NB4 (cell line): ENCODE measurements around the gene SH3D19.
A peak's percentile ranks its signal among the peaks of the same experiment; 100 is the strongest.
"Not testable (repeated sequence)": the region's sequence is repeated elsewhere in the genome, so short reads cannot be mapped to it uniquely, and the experiment has no call there.

ENCODE experiments used
- DNase-seq: peaks from one replicate; pipeline ENCODE4 v3.0.0; 2010; ENCODE audit warnings: low read depth
- H3K4me3 ChIP-seq: one replicate; pipeline ENCODE4 v1.5.1; 2011; ENCODE audit warnings: mild to moderate bottlenecking, low read depth, low read length, moderate library complexity
- MYC ChIP-seq: IDR thresholded peaks from 2 replicates; pipeline ENCODE4 v1.6.1; 2011; ENCODE audit warnings: low read depth, low read length
- POLR2A ChIP-seq: IDR thresholded peaks from 2 replicates; pipeline ENCODE4 v1.6.1; 2011; ENCODE audit warnings: mild to moderate bottlenecking; ENCODE audit not compliant: insufficient read length; ENCODE audit errors: extremely low read depth
- TF ChIP-seq, protein P1 (sequence below): IDR thresholded peaks from 2 replicates; pipeline ENCODE4 v1.6.1; 2011; ENCODE audit warnings: low read depth, low read length
- TF ChIP-seq, protein P2 (sequence below): IDR thresholded peaks from one replicate; pipeline ENCODE4 v1.5.1; 2012; ENCODE audit warnings: low read depth, low read length

SH3D19 gene

DNA sequence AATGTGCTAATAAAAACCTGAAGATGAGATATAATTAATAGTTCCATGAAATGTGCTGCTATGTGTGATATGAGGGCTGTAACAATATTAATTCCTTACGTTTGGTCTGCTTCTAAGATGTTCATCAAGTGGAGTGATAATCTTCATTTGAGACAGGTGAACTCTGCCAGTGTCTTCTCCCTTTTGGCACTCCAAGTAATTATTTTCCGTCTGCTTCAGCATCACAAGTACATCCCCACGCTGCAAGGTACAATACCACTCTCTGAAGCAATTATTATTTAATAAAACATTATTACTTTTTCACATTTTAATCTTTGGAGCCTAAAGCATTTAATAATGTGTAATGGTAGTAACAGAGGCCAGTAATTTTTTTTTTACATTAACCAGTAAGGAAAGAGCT is 181.6 kb downstream of the SH3D19 start:
- TF ChIP-seq, protein P1, sequence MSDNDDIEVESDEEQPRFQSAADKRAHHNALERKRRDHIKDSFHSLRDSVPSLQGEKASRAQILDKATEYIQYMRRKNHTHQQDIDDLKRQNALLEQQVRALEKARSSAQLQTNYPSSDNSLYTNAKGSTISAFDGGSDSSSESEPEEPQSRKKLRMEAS = no peak
- no peak for TF ChIP-seq MYC
- TF ChIP-seq, protein P2, sequence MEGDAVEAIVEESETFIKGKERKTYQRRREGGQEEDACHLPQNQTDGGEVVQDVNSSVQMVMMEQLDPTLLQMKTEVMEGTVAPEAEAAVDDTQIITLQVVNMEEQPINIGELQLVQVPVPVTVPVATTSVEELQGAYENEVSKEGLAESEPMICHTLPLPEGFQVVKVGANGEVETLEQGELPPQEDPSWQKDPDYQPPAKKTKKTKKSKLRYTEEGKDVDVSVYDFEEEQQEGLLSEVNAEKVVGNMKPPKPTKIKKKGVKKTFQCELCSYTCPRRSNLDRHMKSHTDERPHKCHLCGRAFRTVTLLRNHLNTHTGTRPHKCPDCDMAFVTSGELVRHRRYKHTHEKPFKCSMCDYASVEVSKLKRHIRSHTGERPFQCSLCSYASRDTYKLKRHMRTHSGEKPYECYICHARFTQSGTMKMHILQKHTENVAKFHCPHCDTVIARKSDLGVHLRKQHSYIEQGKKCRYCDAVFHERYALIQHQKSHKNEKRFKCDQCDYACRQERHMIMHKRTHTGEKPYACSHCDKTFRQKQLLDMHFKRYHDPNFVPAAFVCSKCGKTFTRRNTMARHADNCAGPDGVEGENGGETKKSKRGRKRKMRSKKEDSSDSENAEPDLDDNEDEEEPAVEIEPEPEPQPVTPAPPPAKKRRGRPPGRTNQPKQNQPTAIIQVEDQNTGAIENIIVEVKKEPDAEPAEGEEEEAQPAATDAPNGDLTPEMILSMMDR = no peak
- TF ChIP-seq POLR2A = no peak
- H3K4me3 ChIP-seq = no peak overlapping the region
- no peak for DNase-seq

DNA sequence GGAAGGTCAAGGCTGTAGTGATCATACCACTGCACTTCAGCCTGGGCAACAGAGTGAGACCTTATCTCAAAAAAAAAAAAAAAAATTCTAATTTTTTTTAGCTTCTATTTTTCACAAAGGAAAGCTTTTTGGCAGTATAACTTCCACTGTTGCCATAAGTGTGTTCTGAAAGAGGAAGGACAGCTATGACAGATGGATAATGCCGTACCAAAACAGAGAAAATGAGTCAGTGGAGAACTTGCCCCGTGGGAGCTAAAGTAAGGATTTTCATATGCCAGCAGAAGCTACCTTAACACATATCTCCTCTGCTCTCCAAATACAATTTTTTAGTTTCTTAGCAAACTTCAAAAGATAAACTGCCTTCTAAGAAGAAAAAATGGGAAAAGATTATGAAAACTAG is 182.2 kb downstream of the SH3D19 start:
- TF ChIP-seq, protein P1 = no peak
- TF ChIP-seq POLR2A (no peak), MYC (no peak)
- TF ChIP-seq, protein P2 = no peak
- peak; percentile 16 for DNase-seq
- H3K4me3 ChIP-seq = no peak overlapping the region

DNA sequence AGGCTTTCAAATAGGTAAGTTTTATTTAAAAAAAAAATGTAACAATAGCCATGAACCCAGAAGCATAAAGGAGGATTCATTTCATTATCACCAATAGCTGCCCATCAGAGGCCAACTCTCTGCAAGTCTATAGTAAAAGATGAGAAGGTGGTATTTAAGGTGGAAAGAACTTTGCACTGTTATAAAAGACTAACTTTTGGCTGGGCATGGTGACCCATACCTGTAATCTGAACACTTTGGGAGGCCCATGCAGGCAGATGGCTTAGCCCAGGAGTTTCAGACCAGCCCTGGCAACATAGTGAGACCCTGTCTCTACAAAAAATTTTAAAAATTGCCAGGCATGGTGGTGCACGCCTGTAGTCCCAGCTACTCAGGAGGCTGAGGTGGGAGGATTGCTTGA is 182.6 kb downstream of the SH3D19 start:
- H3K4me3 ChIP-seq = no peak overlapping the region
- DNase-seq = no peak
- TF ChIP-seq, protein P2 = no peak
- TF ChIP-seq POLR2A (no peak), MYC (no peak)
- TF ChIP-seq, protein P1 = no peak

DNA sequence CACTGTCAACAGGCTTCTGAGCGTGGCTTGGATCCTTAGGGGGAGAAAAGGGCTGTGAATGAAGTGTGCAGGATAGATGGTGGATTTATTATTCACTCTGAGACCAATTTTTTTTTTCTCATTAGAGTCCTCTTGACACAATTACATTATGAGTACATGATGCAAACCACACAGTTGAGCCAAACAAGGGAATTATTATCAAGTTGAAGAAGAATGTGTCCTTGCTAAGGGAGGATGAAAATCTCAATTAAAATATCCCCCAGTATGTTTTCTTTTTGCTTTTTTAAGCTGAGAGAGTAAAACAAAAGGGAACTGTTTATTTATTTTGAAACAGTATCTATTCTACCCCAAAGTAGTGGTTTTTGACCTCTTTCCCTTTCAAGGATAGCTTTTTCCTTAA is 185.6 kb downstream of the SH3D19 start:
- no peak for DNase-seq
- TF ChIP-seq MYC (no peak), POLR2A (no peak)
- TF ChIP-seq, protein P2 = no peak
- TF ChIP-seq, protein P1 = no peak
- H3K4me3 ChIP-seq = no peak overlapping the region

DNA sequence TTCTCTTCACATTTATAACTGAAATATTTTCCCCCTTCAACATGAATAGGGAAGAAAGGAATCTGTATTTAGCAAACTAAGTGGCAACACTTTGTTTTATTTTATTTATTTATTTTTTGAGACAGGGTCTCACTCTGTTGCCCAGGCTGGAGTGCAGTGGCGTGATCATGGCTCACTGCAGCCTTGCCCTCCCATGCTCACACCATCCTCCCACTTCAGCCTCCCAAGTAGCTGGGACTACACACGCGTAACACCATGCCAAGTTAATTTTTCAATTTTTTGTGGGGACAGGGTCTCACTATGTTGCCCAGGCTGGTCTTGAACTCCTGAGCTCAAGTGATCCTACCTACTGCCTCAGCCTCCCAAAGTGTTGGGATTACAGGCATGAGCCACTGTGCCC is 189.4 kb downstream of the SH3D19 start:
- DNase-seq, H3K4me3 ChIP-seq: not testable (repeated sequence)

DNA sequence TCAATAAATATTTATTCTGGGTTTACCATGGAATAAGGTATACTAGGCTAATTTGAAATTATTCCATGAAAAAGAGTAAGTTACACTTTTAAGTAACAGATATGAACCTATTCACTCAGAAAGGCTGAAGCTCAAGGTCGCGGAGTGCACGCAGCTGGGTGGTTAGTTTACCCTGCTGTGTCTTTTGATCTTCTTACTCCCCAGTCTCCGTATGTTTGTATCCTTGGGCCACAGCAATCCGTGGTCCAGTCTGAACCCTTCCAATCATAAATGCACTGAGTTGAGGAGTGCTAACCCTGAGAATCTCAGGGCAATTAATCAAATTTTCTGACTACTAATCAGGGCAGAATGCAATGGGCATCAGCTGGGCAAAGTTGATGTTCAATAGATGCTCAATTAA is 192.1 kb downstream of the SH3D19 start:
- H3K4me3 ChIP-seq = no peak overlapping the region
- TF ChIP-seq, protein P1 = no peak
- TF ChIP-seq, protein P2 = no peak
- TF ChIP-seq MYC (no peak), POLR2A (no peak)
- DNase-seq = no peak
